Measurements from ENCODE around the gene LRP6. TPM values are rescaled to one million over a fixed set of nuclear protein-coding genes. Genes with fewer than 3 reads are reported as not detected.

LRP6 gene
- total RNA-seq, 1 experiment from 2014 or later, result 45.5 TPM

- CTCF ChIA-PET, result interaction anchor here (0.7 kb wide), 1 partner anchor 32 kb away, joined by 4 read pairs; no protein-coding TSS in a partner anchor
- no peaks in the 10 kb centered on the region for H3K79me2 ChIP-seq (ENCODE audit: low read depth)
- TF ChIP-seq EZH2 (IDR thresholded peaks at IDR 0.05; ENCODE audit: low read depth) (no peak), CTCF (conservative IDR thresholded peaks at IDR 0.05) (no peak)
Measured at GRCh38 chr12:12286441-12286840, 19.6 kb upstream of the LRP6 start.

GRCh38 chr12:12282761-12283425 is 16.0 kb upstream of the LRP6 start:
- no peak overlapping the region for H2AFZ ChIP-seq
- H3K27me3 ChIP-seq (ENCODE audit: insufficient read depth, low read depth), result no peaks in the 10 kb centered on the region
- H4K20me1 ChIP-seq (ENCODE audit: insufficient read depth), result no peaks in the 10 kb centered on the region
- no peaks in the 10 kb centered on the region for H3K36me3 ChIP-seq (ENCODE audit: low read depth)
- peaks cover 14% of the 10 kb centered on the region for H3K4me1 ChIP-seq (replicated peaks; ENCODE audit: insufficient read depth)
- ChIA-PET CTCF (interaction anchor here (0.6 kb wide), 1 partner anchor 117 kb away, joined by 3 read pairs; no protein-coding TSS in a partner anchor), POLR2A (ENCODE audit: unreplicated experiment) (interaction anchor here (0.6 to 0.7 kb wide), 3 partner anchors 9 to 77 kb away, joined by 3 to 5 read pairs (median 4); no protein-coding TSS in a partner anchor)
- 0 out of 2 replicates have a peak overlapping the region, but pooled peaks have one; percentile 25 for H3K27ac ChIP-seq
- no peaks in the 10 kb centered on the region for H3K9me3 ChIP-seq (ENCODE audit: insufficient read depth, low read depth)
- BruUV-seq (replicated peaks), result no TSS peak
- H3F3A ChIP-seq (ENCODE audit: insufficient read depth, low read depth), result peaks cover 3% of the 10 kb centered on the region
- H3K79me2 ChIP-seq (ENCODE audit: low read depth), result no peaks in the 10 kb centered on the region
- intact Hi-C loops (cut with micrococcal nuclease; ENCODE audit: unreplicated experiment), result loop anchor here (5.0 kb wide), 1 partner anchor 49 kb away; no protein-coding TSS in a partner anchor
- TF ChIP-seq EZH2 (IDR thresholded peaks at IDR 0.05; ENCODE audit: low read depth), result no peak
- H3K9me2 ChIP-seq (ENCODE audit: insufficient read depth), result no peaks in the 10 kb centered on the region
- peak in 1 of 2 experiments; percentile 81 for DNase-seq
- H3K4me2 ChIP-seq, result peak overlapping the region; percentile 24
- no peak overlapping the region for H3K4me3 ChIP-seq

More at GRCh38 chr12:12286441-12286840, 19.6 kb upstream of the LRP6 start:
- POLR2A ChIA-PET (ENCODE audit: unreplicated experiment), result interaction anchor here (0.6 kb wide), 1 partner anchor 1515 kb away, joined by 3 read pairs; no protein-coding TSS in a partner anchor
- BruUV-seq (replicated peaks), result no TSS peak
- DNase-seq, result no peak
- H3K4me3 ChIP-seq, result no peak overlapping the region
- no peak overlapping the region for H2AFZ ChIP-seq
- H3K36me3 ChIP-seq (ENCODE audit: low read depth), result no peaks in the 10 kb centered on the region
- no peak overlapping the region for H3K27ac ChIP-seq
- no peaks in the 10 kb centered on the region for H3K9me2 ChIP-seq (ENCODE audit: insufficient read depth)
- intact Hi-C loops (cut with micrococcal nuclease; ENCODE audit: unreplicated experiment), result no loop called here
- no peaks in the 10 kb centered on the region for H3K9me3 ChIP-seq (ENCODE audit: insufficient read depth, low read depth)
- no peaks in the 10 kb centered on the region for H4K20me1 ChIP-seq (ENCODE audit: insufficient read depth)
- H3K27me3 ChIP-seq (ENCODE audit: insufficient read depth, low read depth), result no peaks in the 10 kb centered on the region
- peaks cover 14% of the 10 kb centered on the region for H3K4me1 ChIP-seq (replicated peaks; ENCODE audit: insufficient read depth)
- no peak overlapping the region for H3K4me2 ChIP-seq
- peaks cover 7% of the 10 kb centered on the region for H3F3A ChIP-seq (ENCODE audit: insufficient read depth, low read depth)

GRCh38 chr12:12282202-12282601 is 15.4 kb upstream of the LRP6 start:
- Histone ChIP-seq H3K9me2 (ENCODE audit: insufficient read depth) (no peaks in the 10 kb centered on the region), H3K27ac (no peak overlapping the region), H3F3A (ENCODE audit: insufficient read depth, low read depth) (peaks cover 3% of the 10 kb centered on the region), H3K4me2 (peak overlapping the region; percentile 24; the same call in 1 of the 2 replicates), H3K36me3 (ENCODE audit: low read depth) (no peaks in the 10 kb centered on the region), H3K27me3 (ENCODE audit: insufficient read depth, low read depth) (no peaks in the 10 kb centered on the region), H3K4me1 (replicated peaks; ENCODE audit: insufficient read depth) (peaks cover 14% of the 10 kb centered on the region), H3K79me2 (ENCODE audit: low read depth) (no peaks in the 10 kb centered on the region), H2AFZ (no peak overlapping the region), H3K9me3 (ENCODE audit: insufficient read depth, low read depth) (no peaks in the 10 kb centered on the region; the same call in 1 of the 2 replicates), H4K20me1 (ENCODE audit: insufficient read depth) (no peaks in the 10 kb centered on the region), H3K4me3 (no peak overlapping the region)
- intact Hi-C loops (cut with micrococcal nuclease; ENCODE audit: unreplicated experiment), result loop anchor here (5.0 kb wide), 1 partner anchor 50 kb away; no protein-coding TSS in a partner anchor
- CTCF ChIA-PET, result interaction anchor here (0.6 kb wide), 1 partner anchor 117 kb away, joined by 3 read pairs; no protein-coding TSS in a partner anchor
- no TSS peak for BruUV-seq (replicated peaks)
- POLR2A ChIA-PET (ENCODE audit: unreplicated experiment), result no interaction called here
- no peak for TF ChIP-seq EZH2 (IDR thresholded peaks at IDR 0.05; ENCODE audit: low read depth)
- no peak for TF ChIP-seq CTCF (conservative IDR thresholded peaks at IDR 0.05)
- DNase-seq, result no peak

Data from PC-9 (cell line).